ENCODE measurements around the gene KRT82.

DNA sequence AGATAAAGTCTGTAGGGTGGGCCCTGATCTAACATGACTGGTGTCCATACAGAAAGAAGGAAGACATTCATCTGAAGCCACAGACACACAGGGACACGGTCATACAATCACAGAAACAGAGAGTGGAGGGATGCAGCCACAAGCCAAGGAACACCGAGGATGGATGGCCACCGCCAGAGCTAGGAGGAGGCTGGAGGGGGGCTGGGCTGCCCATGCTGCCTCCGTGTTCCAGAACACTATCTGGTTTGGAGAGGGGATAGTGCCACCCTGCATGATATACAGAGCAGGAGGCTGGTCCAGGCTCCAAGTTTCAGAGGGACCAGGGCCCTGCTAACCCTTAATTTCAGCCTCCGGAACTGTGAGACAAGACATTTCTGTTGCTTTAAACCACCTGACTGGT, 19.3 kb upstream of the KRT82 start:
- no peak for TF ChIP-seq POLR2AphosphoS5 (IDR thresholded peaks at IDR 0.05; ENCODE audit: insufficient read depth in 1 of 2, low read depth in 1 of 2)
- TF ChIP-seq, protein P1, sequence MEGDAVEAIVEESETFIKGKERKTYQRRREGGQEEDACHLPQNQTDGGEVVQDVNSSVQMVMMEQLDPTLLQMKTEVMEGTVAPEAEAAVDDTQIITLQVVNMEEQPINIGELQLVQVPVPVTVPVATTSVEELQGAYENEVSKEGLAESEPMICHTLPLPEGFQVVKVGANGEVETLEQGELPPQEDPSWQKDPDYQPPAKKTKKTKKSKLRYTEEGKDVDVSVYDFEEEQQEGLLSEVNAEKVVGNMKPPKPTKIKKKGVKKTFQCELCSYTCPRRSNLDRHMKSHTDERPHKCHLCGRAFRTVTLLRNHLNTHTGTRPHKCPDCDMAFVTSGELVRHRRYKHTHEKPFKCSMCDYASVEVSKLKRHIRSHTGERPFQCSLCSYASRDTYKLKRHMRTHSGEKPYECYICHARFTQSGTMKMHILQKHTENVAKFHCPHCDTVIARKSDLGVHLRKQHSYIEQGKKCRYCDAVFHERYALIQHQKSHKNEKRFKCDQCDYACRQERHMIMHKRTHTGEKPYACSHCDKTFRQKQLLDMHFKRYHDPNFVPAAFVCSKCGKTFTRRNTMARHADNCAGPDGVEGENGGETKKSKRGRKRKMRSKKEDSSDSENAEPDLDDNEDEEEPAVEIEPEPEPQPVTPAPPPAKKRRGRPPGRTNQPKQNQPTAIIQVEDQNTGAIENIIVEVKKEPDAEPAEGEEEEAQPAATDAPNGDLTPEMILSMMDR (IDR thresholded peaks at IDR 0.05): no peak

All from vagina (tissue), 2 donors.